ENCODE data around the gene FREY1.
"Not testable (repeated sequence)": the region's sequence is repeated elsewhere in the genome, so short reads cannot be mapped to it uniquely, and the experiment has no call there.

The FREY1 gene

GRCh38 chr11:45918962-45919675, 12.0 kb upstream of the FREY1 start:
- H3K27ac ChIP-seq = peak overlapping the region in 8 of 21 experiments; percentile 81 to 94 (median 92)
- H3K4me3 ChIP-seq = peak overlapping the region; percentile 66 to 94 (median 78)

DNA sequence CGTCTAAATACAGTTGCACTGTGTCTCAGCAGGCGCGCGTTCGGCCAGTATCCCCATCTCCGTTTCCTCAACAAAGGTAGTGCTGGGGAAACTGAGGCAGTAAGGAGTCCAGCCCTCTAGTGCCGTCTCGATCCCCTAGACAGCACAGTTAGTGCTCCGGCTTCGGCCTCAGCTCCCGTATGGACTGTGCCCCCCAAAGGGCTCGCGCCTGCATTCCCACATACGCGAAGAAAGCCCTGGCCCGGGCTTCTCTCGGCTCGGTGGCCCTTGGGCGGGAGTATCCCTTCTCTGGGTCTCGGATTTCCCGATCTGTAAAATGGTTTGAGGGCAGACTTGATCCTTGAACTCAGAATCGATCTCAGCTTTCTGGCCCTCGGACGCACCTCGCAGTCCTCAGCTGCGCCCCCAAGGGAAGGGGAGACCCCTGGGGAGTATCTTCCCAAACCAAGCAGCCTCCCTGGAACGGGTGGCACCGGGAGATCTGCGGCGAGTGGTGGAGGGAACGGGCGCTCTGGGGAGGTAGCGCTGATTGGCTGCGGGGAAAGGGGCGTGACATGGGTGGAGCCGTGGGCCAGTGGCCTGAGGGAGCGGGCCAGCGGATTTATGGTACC, 11.4 kb upstream of the FREY1 start:
- Histone ChIP-seq H3K4me3 (peak overlapping the region; percentile 66 to 94 (median 78)), H3K27ac (peak overlapping the region; percentile 50 to 94 (median 89))

DNA sequence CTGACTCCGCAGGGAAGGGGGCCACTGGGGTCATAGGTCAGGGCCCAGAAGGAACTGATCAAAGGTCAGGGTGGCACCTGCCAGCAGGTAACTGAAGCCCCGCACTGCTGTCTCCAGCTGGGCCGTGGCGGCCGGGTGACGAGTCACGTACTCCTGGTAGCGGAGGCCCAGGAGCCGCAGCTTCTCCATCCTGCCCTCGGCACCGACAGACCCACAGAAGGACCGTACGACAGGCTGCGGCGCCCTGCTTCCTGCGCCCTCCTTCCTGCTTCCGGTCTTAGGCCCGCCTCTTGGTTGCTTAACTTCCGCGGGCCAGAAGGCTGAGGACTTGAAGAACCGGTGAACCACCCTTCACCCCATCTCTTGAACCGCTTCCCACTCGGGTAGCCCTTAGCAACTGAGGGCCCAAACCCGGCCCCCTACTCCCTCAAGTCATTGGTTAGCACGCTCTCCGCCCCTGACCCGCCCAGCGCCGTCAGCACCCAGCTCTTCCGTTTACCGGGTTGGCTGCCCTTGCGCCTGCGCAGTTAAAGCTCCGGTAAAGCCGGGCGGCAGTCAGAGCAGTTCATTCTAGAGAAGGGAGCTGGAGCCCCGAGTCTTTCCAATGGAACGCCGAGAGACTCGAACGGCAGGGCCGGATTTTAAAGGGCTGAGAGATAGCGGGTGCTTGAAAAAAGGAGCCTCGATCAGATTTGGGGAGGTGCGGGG, 10.7 kb upstream of the FREY1 start, which contains the start of gene PEX16:
PEX16 (minus strand) TSS at position 255 of the 708 bp plus-strand sequence; CDS start at position 189, 66 bp downstream.
- Histone ChIP-seq H3K27ac (peak within 1 kb of the TSS; percentile 71 to 94 (median 89)), H3K4me3 (peak within 1 kb of the TSS; percentile 66 to 94 (median 78))

DNA sequence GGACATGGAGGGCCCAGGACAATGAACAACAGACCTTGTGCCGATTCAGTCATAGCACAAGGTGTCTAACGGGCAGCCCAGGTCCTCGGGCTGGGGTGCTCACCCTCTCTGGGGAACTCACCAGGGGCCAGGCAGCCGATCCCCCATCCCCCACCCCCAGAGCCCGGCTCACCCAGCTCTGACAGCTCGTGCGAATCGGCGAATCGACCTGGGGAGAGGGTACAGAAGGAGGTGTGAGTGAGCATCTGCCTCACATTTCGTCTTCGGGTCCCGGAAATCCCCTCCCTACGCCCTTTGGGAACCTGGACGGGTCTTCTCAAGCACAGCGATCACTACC, 10.2 kb upstream of the FREY1 start:
- peak overlapping the region; percentile 60 to 94 (median 89) for H3K27ac ChIP-seq

DNA sequence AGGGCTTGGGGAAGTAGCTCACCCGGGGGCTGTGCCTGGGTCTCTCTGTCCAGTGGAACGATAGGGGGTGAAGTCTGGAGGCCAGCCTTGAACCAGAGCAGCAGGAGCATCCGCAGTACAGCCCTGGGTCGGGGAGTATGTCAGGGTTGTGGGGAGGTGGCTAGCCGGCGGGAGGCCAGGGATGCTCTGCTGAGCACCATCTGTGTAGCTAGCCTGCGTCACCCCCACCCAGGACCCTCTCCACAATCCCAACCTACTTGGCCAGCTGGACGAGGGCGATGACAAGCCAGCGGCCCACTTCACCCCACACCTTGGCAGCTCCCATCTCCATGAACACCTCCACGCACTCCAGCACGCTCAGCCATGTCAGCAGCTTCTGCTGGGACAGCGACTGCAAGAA, 8.4 kb upstream of the FREY1 start:
- Histone ChIP-seq H3K4me3 (no peak overlapping the region), H3K27ac (no peak overlapping the region)

More for the DNA sequence above, 10.2 kb upstream of the FREY1 start:
- H3K4me3 ChIP-seq = peak overlapping the region; percentile 66 to 94 (median 78)

DNA sequence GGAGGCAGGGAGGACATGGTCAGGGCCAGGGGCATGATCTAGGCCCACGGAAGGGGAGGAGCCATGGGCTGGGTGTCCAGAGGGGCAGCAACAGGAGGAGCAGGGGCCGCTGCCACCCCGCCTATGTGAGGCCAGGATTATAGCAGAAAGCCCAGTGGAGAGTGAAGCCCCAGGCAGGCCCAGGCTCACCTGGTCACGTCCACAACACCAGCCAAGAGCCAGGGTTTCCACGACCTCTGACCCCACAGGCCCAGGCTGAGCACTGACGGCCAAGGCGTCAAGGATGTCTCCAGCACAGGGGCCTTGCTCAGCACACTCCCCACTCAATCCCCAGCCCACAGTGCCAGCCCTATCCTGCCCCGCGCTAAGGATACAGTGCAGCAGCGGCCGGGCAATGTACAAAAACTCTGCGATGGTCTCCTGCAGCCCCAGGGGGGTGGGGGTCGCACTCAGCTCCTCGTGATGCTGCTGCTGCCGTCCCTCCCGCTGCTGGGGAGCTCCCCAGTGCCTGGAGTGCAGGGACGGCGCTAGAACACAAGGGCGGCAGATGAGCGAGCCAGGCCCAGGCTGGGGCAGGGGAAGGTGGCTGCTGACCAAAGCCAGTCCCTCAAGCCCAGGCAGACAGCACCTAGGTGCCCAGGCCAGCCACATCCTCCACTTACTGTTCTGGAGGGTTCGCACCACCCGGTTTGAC, 7.0 kb upstream of the FREY1 start:
- Histone ChIP-seq H3K4me3 (no peak overlapping the region), H3K27ac (peak overlapping the region in 1 of 21 experiments; percentile 36)

DNA sequence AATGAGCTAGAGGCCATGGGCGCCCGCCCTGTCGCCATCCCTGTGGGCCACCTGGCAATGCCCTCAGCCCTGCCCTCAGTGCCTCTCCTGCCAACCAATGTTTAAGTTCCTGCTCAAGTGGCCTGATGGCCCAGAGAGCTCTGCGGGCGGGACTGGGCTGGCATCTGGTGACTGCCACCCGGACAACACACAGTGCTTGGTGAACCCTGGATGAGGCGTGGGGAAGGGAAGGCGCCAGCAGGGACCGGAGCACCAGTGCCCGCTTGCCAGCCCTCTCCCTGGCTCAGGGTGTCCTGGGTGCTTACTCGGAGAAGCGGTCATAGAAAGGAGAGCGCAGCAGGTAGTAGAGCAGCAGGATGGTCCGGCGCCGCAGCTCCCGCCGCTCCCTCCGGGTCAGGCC, 6.4 kb upstream of the FREY1 start:
- no peak overlapping the region for H3K4me3 ChIP-seq
- peak overlapping the region in 1 of 21 experiments; percentile 36 for H3K27ac ChIP-seq

- Histone ChIP-seq H3K27ac (no peak overlapping the region), H3K4me3 (no peak overlapping the region)
Measured at GRCh38 chr11:45910623-45911022, 3.6 kb upstream of the FREY1 start.

DNA sequence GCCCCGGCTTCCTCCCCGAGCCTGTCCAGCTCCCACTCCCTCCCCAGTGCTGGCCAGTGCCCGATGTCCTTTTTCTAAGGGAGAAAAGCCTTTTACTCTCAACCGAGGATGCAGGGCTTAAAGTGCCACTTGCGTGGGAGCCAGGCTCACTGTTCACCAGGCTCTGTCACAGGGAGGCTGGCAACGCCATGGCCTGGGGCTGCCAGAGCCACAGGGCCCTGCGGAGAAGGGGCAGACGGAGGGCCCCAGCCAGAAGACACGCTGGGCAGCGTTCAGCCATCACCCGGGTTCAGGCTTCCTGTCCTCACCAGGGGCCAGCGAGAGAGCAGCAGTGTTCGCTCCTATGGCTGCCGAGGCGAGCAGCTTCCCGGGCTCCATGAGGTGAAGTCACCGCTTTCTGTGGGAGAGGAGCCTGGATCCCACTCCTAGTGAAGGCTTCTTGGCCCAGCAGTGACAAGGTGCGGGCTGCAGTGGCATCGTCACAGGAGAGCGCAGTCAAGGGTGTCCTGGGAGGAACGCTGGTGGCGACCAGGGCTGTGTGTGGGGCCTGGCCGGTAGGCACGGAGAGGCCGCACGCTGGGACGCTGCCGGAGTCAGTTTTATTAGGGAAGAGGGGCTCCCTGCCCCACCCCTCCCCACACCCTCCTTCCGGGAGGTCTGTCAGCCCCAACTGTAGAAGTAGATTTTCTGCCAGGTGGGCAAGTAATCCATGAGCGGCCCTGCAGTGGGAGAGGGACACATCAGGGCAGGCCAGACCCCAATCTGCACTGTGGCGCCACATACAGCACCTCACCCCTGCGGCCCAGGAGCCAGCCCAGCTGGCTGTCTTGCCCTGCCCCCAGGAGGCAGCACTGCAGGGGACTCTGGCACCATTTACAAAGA, 2.8 kb upstream of the FREY1 start:
- H3K4me3 ChIP-seq = no peak overlapping the region
- H3K27ac ChIP-seq = no peak overlapping the region

DNA sequence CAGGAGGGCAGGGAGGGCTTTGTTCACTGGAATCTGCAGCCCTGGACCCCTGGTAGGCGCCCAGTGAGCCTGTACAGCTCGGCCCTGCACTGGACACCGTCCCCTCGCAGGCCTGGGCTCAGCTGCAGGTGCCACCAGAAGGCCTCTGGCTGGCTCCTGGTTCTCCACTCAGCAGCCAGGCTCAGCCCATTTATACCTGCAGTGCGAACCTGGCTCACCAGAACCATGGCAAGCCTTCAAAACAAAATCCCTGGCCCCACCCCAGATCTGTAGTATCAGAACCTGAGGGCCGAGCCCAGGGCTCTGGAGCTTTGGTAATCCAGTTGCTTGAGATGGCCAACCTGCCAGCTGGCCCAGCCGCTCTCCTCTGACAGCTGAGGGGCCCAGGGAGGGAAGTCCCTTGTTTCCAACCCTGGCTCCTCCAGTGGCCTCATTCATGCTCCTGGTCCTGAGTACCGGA, 870 bp upstream of the FREY1 start:
- no peak overlapping the region for H3K27ac ChIP-seq
- no peak overlapping the region for H3K4me3 ChIP-seq

DNA sequence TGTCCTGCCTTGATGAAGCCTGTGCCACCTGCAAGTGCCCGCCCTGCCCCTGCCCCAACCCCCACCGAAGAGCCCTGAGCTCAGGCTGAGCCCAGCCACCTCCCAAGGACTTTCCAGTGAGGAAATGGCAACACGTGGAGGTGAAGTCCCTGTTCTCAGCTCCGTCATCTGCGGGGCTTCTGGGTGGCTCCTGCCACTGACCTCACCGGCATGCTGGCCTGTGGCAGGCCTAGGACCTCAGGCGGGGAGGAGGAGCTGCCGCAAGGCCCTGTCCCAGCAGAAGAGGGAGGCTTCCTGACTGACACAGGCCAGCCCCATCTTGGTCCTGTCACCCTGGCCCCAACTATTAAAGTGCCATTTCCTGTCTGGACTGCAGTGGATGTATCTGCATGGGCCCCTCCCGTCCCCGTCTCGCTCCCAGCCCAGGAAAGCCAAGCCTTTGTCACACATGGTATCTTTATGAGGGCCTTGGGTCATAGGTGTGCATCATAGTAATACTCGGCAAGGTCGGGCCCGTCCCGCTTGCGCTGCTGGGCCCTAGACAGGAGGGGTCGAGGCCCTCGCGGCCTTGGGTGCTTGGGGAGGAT, 882 bp downstream of the FREY1 start:
- no peak overlapping the region for H3K27ac ChIP-seq
- no peak overlapping the region for H3K4me3 ChIP-seq

- not testable (repeated sequence) for H3K27ac ChIP-seq
Measured at GRCh38 chr11:45905576-45905975, 1.5 kb downstream of the FREY1 start.

DNA sequence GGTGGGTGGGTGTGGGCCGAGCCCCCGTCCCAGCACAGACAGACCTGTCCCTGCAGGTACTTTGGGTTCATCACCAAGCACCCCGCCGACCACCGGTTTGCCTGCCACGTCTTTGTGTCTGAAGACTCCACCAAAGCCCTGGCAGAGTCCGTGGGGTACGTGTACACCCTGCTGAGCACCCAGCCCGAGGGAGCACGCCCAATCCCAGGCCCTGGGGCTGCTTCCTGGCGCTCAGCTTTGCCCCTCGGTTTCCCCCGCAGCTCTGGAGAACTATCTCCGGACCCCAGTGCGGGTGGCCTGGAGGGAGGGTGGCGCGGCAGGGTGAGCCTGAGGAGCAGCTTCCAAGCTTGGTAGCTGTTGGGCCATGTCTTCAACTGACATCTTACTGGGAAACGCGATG, 2.0 kb downstream of the FREY1 start:
- Histone ChIP-seq H3K4me3 (no peak overlapping the region), H3K27ac (no peak overlapping the region)

More at GRCh38 chr11:45905576-45905975, 1.5 kb downstream of the FREY1 start:
- H3K4me3 ChIP-seq = not testable (repeated sequence)

DNA sequence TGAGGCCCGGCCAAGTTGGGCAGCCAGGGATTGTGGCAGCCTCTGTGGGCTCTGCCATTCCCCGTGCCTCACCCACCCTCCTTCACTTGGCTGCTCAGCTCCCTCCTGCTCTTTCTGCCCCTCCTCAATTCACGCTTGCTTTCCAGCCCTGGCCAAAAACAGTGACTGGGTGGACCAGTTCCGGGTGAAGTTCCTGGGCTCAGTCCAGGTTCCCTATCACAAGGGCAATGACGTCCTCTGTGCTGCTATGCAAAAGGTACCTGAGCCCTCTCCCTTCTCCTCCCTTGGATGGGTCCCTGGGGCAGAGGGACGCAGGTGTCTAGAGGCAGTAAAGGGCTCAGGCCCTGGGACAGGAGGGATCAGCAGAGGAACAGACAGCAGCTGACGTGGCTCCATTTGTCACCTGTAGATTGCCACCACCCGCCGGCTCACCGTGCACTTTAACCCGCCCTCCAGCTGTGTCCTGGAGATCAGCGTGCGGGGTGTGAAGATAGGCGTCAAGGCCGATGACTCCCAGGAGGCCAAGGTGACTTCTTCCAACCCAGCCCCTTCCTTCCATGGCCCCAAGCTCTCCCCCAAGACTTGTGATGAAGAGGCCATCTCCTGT, 2.7 kb downstream of the FREY1 start:
- H3K27ac ChIP-seq = no peak overlapping the region
- no peak overlapping the region for H3K4me3 ChIP-seq

DNA sequence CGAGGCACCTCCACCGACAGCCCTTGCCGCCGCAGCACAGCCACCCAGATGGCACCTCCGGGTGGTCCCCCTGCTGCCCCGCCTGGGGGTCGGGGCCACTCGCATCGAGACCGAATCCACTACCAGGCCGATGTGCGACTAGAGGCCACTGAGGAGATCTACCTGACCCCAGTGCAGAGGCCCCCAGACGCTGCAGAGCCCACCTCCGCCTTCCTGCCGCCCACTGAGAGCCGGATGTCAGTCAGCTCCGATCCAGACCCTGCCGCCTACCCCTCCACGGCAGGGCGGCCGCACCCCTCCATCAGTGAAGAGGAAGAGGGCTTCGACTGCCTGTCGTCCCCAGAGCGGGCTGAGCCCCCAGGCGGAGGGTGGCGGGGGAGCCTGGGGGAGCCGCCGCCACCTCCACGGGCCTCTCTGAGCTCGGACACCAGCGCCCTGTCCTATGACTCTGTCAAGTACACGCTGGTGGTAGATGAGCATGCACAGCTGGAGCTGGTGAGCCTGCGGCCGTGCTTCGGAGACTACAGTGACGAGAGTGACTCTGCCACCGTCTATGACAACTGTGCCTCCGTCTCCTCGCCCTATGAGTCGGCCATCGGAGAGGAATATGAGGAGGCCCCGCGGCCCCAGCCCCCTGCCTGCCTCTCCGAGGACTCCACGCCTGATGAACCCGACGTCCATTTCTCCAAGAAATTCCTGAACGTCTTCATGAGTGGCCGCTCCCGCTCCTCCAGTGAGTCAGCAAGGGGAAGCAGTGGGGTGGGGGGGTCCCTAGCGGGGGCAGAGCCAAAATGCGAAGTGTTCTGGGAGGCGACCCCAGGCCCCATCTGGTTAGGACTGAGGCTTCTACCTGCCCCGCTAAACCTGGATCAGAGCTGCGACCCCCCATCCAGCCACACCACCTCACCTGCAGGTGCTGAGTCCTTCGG, 4.4 kb downstream of the FREY1 start:
- no peak overlapping the region for H3K27ac ChIP-seq

GRCh38 chr11:45901626-45902025, 5.4 kb downstream of the FREY1 start:
- Histone ChIP-seq H3K27ac (no peak overlapping the region), H3K4me3 (no peak overlapping the region)

More for the DNA sequence above, 4.4 kb downstream of the FREY1 start:
- H3K4me3 ChIP-seq = no peak overlapping the region

DNA sequence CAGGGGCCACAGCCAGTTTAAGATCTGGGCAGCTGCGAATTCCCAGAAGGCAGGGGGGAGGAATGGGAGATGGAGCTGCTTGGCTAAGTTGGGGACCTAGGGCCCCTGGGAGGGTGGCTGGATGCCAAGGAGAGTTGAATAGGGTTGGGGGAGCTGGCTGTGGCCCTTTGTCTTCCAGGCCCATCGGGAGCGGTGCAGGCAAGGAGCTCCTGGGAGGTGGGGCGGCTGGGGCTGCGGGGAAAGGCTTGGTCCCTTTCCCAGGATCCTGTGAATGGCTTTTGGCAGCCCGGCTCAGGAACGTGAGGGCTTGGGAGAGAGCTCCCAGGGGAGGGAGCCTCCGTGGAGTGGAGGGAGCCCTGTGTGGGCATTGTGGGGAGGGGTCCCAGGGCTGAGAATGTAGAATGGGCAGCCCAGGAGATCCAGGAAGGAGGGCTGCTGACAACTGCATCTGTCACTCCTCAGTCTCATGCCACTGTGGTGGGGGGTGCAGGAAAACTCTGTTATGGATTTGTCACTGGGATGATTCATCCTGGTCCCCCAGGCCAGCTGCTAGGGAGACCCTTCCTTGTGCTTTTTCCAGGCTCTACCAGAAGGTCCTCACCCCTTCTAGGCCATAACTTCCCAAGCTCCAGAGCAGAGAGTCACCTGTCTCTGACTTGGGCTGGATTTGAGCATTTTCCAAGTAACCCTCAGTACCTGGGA, 6.0 kb downstream of the FREY1 start:
- Histone ChIP-seq H3K27ac (no peak overlapping the region), H3K4me3 (peak overlapping the region in 3 of 7 experiments; percentile 44 to 54 (median 44))
